Gastrocnemius medialis (tissue), 4 donors: ENCODE results near the gene VAC14. TPM values are rescaled to one million over a fixed set of nuclear protein-coding genes. Genes with fewer than 3 reads are reported as not detected.

Experiments
- ATAC-seq, 2 donors: fragments of 150-250 bp; one replicate each; pipeline ENCODE4 v1.9.1; 2016
- DNase-seq, 2 donors: peaks; one replicate each; pipeline ENCODE4 v3.0.0-alpha.2; 2019
- H3K27ac ChIP-seq, 4 donors: fragments of 200-600 bp; sonication (generic); 1 replicate in 1 of 4; 2 replicates in 3 of 4; pipeline ENCODE4 v1.5.1; 2016 to 2018; ENCODE audit warnings: mild to moderate bottlenecking in 2 of 4, moderate library complexity in 1 of 4
- H3K27me3 ChIP-seq, 3 donors: fragments of 200-600 bp; sonication (generic) in 2 of 3; 1 replicate in 1 of 3; 2 replicates in 2 of 3; pipeline versions ENCODE4 v1.5.1 to v1.6.0; 2016 to 2019; ENCODE audit warnings: mild to moderate bottlenecking in 1 of 3, moderate library complexity in 1 of 3
- H3K36me3 ChIP-seq, 2 donors: fragments of 200-600 bp; sonication (generic) in 1 of 2; one replicate each; pipeline ENCODE4 v1.5.1; 2017 to 2018
- H3K4me1 ChIP-seq, 2 donors: fragments of 200-600 bp; sonication (generic) in 1 of 2; one replicate each; pipeline ENCODE4 v1.5.1; 2016 to 2017; ENCODE audit warnings: mild to moderate bottlenecking in 2 of 2
- H3K4me3 ChIP-seq, 4 donors: fragments of 200-600 bp; sonication (generic) in 3 of 4; 1 replicate in 1 of 4; 2 replicates in 3 of 4; pipeline ENCODE4 v1.5.1; 2016 to 2019; ENCODE audit warnings: mild to moderate bottlenecking in 2 of 4
- H3K9me3 ChIP-seq, 3 donors: fragments of 200-600 bp; sonication (generic) in 2 of 3; 1 replicate in 1 of 3; 2 replicates in 2 of 3; pipeline ENCODE4 v1.5.1; 2016 to 2019
- POLR2A ChIP-seq, 2 donors: fragments of 450-650 bp; IDR thresholded peaks; one replicate each; pipeline ENCODE4 v1.6.1; 2017; ENCODE audit warnings: antibody characterized with exemption in 2 of 2, mild to moderate bottlenecking in 2 of 2, moderate library complexity in 2 of 2
- in situ Hi-C, 4 donors: fragments of 200-750 bp; cut with MboI; loops; one replicate each; pipeline versions ENCODE4 v1.15.0 to v1.8.0; 2017; ENCODE audit warnings: low sequenced_read_pairs in 4 of 4
- intact Hi-C: fragments of 100-400 bp; cut with DNase I; formaldehyde crosslinking; loops from one replicate; pipeline ENCODE4 v1.15.1; 2023; ENCODE audit warnings: low total_unique reads
- total RNA-seq, 4 donors: library from RNA; depleted of rRNA; stranded (reverse); fragments of >200 nt; gene quantifications; one replicate each; pipeline versions ENCODE4 v1.1.0 to v1.2.3, GENCODE V29; 2016
- TF ChIP-seq, protein P1 (sequence below), 5 experiments: fragments of 450-650 bp in 3 of 5; fragments of 200-600 bp in 2 of 5; sonication (generic) in 2 of 5; IDR thresholded peaks in 4 of 5; conservative IDR thresholded peaks in 1 of 5; 1 replicate in 4 of 5; 2 replicates in 1 of 5; pipeline ENCODE4 v1.5.1; 2016 to 2019; ENCODE audit warnings: antibody characterized with exemption in 5 of 5, mild to moderate bottlenecking in 3 of 5, moderate library complexity in 3 of 5

VAC14 gene
- total RNA-seq, 4 donors from 2014 or later: 19.8 to 30.9 (median 27.0) TPM

DNA sequence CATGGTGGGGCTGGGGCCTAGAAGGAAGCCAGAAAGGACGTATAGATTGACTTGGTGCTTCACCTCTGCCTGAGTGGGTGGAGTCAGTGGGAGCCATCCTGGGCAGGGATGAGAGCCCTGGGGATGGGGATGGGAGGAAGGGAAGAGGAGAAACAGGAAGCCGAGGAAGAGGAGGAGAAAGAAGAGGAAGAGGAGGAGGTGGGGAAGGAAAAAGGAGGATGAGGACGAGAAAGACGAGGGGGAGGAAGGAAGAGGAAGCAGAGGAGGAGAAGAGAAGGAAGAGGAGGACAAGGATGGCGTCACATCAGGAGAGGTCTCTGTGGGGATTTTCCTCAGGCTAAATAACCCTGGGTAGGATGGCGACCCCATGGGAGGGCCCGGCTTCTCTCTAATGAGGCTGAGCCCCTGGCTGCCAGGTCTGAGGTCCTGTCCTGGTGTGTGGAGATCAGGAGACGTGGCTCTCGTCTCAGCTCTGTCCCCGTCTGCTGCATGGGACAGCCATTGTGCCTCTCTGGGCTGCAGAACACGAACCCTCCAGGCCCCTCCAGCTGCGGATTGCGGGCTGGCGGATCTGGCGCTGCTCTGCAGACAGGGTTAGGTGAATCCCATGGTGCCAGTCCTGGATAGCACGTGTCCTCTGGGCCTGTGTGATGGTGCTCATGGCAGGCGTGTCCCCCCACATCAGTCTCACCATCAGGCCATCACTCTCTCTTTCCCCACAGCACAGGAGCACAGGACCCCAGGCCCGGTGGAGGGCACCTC is 79.6 kb downstream of the VAC14 start:
- Histone ChIP-seq H3K27ac (no peak overlapping the region), H3K9me3 (no peaks in the 10 kb centered on the region), H3K27me3 (no peaks in the 10 kb centered on the region), H3K36me3 (no peaks in the 10 kb centered on the region), H3K4me1 (peaks cover 20 to 26% of the 10 kb centered on the region in 2 donors), H3K4me3 (no peak overlapping the region)
- in situ Hi-C loops (no loop called here), intact Hi-C loops (no loop called here)
- no peak for ATAC-seq
- TF ChIP-seq POLR2A (IDR thresholded peaks at IDR 0.05): no peak
- TF ChIP-seq, protein P1, sequence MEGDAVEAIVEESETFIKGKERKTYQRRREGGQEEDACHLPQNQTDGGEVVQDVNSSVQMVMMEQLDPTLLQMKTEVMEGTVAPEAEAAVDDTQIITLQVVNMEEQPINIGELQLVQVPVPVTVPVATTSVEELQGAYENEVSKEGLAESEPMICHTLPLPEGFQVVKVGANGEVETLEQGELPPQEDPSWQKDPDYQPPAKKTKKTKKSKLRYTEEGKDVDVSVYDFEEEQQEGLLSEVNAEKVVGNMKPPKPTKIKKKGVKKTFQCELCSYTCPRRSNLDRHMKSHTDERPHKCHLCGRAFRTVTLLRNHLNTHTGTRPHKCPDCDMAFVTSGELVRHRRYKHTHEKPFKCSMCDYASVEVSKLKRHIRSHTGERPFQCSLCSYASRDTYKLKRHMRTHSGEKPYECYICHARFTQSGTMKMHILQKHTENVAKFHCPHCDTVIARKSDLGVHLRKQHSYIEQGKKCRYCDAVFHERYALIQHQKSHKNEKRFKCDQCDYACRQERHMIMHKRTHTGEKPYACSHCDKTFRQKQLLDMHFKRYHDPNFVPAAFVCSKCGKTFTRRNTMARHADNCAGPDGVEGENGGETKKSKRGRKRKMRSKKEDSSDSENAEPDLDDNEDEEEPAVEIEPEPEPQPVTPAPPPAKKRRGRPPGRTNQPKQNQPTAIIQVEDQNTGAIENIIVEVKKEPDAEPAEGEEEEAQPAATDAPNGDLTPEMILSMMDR (IDR thresholded peaks at IDR 0.05 in 4 of 5, conservative IDR thresholded peaks at IDR 0.05 in 1 of 5): no peak
- DNase-seq: no peak

DNA sequence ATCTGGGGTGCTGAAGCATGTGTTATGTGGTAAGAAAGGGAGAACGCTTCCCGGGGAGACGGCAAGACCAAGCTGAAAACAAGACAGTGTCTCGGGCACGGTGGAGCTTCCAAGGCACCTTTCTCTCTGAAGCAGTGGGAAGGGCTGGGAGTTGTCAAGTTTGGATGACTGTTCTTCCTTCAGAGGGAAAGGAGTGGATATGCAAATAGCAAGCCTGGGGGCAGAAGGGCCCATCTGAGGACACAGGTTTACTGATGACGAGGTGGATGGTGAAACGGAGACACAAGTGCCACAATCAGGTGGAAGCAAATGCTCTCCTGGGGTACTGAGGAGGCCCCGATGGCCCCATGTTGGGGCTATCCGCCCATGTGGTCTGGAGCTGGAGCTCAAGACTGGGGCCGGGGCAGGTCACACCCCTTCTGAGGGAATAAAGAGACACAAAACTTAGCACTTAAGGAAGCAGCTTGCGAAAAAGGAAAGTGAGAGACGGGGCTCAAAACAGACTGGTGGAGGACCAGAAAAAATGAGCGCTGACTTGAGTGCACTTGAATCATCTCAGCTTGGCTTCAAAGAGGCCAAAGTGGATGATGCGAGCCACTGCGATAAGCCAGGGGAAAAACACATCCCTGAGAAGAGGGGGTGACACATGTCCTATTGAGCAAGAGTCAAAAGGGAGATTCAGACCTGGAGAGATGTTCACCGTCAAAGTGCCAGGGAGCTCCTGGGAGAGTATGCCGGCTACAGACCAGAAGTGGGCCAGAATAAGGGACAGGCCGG is 80.3 kb downstream of the VAC14 start:
- in situ Hi-C loops: no loop called here
- Histone ChIP-seq H3K36me3 (no peaks in the 10 kb centered on the region), H3K4me1 (peaks cover 20 to 26% of the 10 kb centered on the region in 2 donors), H3K9me3 (no peaks in the 10 kb centered on the region), H3K27ac (no peak overlapping the region), H3K27me3 (no peaks in the 10 kb centered on the region), H3K4me3 (no peak overlapping the region)
- ATAC-seq: no peak
- intact Hi-C loops: no loop called here
- DNase-seq: no peak
- TF ChIP-seq POLR2A (IDR thresholded peaks at IDR 0.05): no peak
- TF ChIP-seq, protein P1 (IDR thresholded peaks at IDR 0.05 in 4 of 5, conservative IDR thresholded peaks at IDR 0.05 in 1 of 5): no peak

DNA sequence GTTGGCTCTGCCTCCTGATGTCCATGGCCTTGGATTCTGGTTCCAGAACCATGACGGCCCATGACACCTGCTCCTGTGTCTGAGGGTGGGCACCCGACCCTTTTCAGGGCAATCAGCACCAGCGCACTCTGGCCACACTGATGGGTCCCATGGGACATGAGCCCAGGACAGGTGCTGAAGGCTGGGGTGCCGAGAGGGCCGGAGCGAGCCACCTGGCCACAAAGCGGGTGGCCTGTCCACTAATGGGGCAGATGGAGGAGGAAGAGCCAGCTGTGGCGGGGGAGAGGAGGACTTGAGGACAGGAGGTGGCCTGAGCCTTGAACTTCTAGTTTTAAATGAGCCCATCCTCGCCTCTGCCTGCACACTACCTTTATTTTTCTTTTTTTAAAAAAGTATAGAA is 83.9 kb downstream of the VAC14 start:
- Histone ChIP-seq H3K4me3 (no peak overlapping the region), H3K27me3 (no peaks in the 10 kb centered on the region), H3K27ac (peak overlapping the region; percentile 94 to 97 (median 96)), H3K36me3 (no peaks in the 10 kb centered on the region), H3K4me1 (peaks cover 30% of the 10 kb centered on the region in 2 donors), H3K9me3 (no peaks in the 10 kb centered on the region)
- intact Hi-C loops (no loop called here), in situ Hi-C loops (no loop called here)
- ATAC-seq (no peak), DNase-seq (no peak)
- no peak for TF ChIP-seq POLR2A (IDR thresholded peaks at IDR 0.05)
- TF ChIP-seq, protein P1 (IDR thresholded peaks at IDR 0.05 in 4 of 5, conservative IDR thresholded peaks at IDR 0.05 in 1 of 5): no peak

DNA sequence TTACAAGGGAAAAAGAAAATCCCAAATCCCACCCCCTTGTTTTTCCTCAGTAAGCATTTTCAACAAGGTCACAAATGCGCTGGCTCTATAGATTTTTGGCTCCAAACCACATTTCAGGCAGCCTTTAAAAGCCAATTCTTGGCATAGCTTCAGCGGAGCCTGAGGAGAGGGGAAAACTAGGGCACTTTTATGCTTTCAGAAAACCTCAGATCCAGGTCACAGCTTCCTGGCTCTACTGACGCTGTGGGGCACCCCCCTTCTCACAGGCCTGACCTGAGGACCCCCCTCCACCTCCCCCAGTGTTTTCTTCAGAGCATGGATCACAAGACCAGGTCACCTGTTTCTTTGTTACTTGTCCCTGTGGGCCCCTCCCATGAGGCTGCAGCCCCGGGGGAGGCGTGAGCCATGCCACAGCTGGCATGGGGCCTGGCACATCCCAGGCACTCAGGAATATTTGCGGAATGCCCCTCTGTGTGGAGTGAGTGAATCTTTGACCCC is 85.0 kb downstream of the VAC14 start:
- Histone ChIP-seq H3K27me3 (no peaks in the 10 kb centered on the region), H3K9me3 (no peaks in the 10 kb centered on the region), H3K4me3 (peak overlapping the region in 3 of 4 donors; percentile 6 to 21 (median 18)), H3K4me1 (peaks cover 37 to 39% of the 10 kb centered on the region in 2 donors), H3K36me3 (no peaks in the 10 kb centered on the region), H3K27ac (peak overlapping the region; percentile 94 to 97 (median 96))
- in situ Hi-C loops (no loop called here), intact Hi-C loops (loop anchor here (1.0 to 2.0 kb wide), 3 partner anchors 15 to 30 kb away; partner anchors contain the start of gene MTSS2)
- no peak for DNase-seq
- ATAC-seq: no peak
- TF ChIP-seq, protein P1 (IDR thresholded peaks at IDR 0.05 in 4 of 5, conservative IDR thresholded peaks at IDR 0.05 in 1 of 5): no peak
- TF ChIP-seq POLR2A (IDR thresholded peaks at IDR 0.05): no peak
